ENCODE measurements around the gene PCDHGC4.

Gene PCDHGC4

GRCh38 chr5:141495453-141495811 is 10.6 kb downstream of the PCDHGC4 start:
- H3K27me3 ChIP-seq (replicated peaks; ENCODE audit: control insufficient read depth, insufficient read depth, low read length), result no peaks in the 10 kb centered on the region
- TF ChIP-seq CTCF (IDR thresholded peaks at IDR 0.05; ENCODE audit: insufficient read depth, low read length, poor library complexity, severe bottlenecking), result no peak
- H3K4me3 ChIP-seq (replicated peaks; ENCODE audit: low read depth, low read length), result no peak overlapping the region
- no peak for DNase-seq (ENCODE audit: extremely low read depth, insufficient read length)
- no peaks in the 10 kb centered on the region; the same call in none of the 2 replicates for H3K36me3 ChIP-seq (ENCODE audit: control insufficient read depth, insufficient read depth, low read length)

- H3K27me3 ChIP-seq (replicated peaks; ENCODE audit: control insufficient read depth, insufficient read depth, low read length), result no peaks in the 10 kb centered on the region
- no peak overlapping the region for H3K4me3 ChIP-seq (replicated peaks; ENCODE audit: low read depth, low read length)
- no peaks in the 10 kb centered on the region; the same call in none of the 2 replicates for H3K36me3 ChIP-seq (ENCODE audit: control insufficient read depth, insufficient read depth, low read length)
- TF ChIP-seq CTCF (IDR thresholded peaks at IDR 0.05; ENCODE audit: insufficient read depth, low read length, poor library complexity, severe bottlenecking), result no peak
- no peak for DNase-seq (ENCODE audit: extremely low read depth, insufficient read length)
These were observed 11.2 kb downstream of the PCDHGC4 start for GRCh38 chr5:141496038-141496437.

- Histone ChIP-seq H3K36me3 (ENCODE audit: control insufficient read depth, insufficient read depth, low read length) (peaks cover 2% of the 10 kb centered on the region), H3K4me3 (replicated peaks; ENCODE audit: low read depth, low read length) (no peak overlapping the region), H3K27me3 (replicated peaks; ENCODE audit: control insufficient read depth, insufficient read depth, low read length) (no peaks in the 10 kb centered on the region)
- no peak for DNase-seq (ENCODE audit: extremely low read depth, insufficient read length)
- no peak for TF ChIP-seq CTCF (IDR thresholded peaks at IDR 0.05; ENCODE audit: insufficient read depth, low read length, poor library complexity, severe bottlenecking)
These were observed 16.9 kb downstream of the PCDHGC4 start for GRCh38 chr5:141501761-141502160.

GRCh38 chr5:141503681-141504080 is 18.9 kb downstream of the PCDHGC4 start:
- H3K4me3 ChIP-seq (replicated peaks; ENCODE audit: low read depth, low read length), result no peak overlapping the region
- H3K27me3 ChIP-seq (replicated peaks; ENCODE audit: control insufficient read depth, insufficient read depth, low read length), result no peaks in the 10 kb centered on the region
- TF ChIP-seq CTCF (IDR thresholded peaks at IDR 0.05; ENCODE audit: insufficient read depth, low read length, poor library complexity, severe bottlenecking), result no peak
- DNase-seq (ENCODE audit: extremely low read depth, insufficient read length), result no peak
- H3K36me3 ChIP-seq (ENCODE audit: control insufficient read depth, insufficient read depth, low read length), result peaks cover 2% of the 10 kb centered on the region; the same call in 1 of the 2 replicates

GRCh38 chr5:141504216-141504615 is 19.4 kb downstream of the PCDHGC4 start:
- DNase-seq (ENCODE audit: extremely low read depth, insufficient read length), result no peak
- H3K27me3 ChIP-seq (replicated peaks; ENCODE audit: control insufficient read depth, insufficient read depth, low read length), result no peaks in the 10 kb centered on the region
- H3K4me3 ChIP-seq (replicated peaks; ENCODE audit: low read depth, low read length), result no peak overlapping the region
- H3K36me3 ChIP-seq (ENCODE audit: control insufficient read depth, insufficient read depth, low read length), result peaks cover 2% of the 10 kb centered on the region; the same call in 1 of the 2 replicates
- no peak for TF ChIP-seq CTCF (IDR thresholded peaks at IDR 0.05; ENCODE audit: insufficient read depth, low read length, poor library complexity, severe bottlenecking)
